Activated CD4-positive, CD25-positive, alpha-beta regulatory T cell treated with anti-CD3 and anti-CD28 coated beads, Interleukin-2, amount 50 U/mL, for 16 hours (primary cell): ENCODE results near the gene SIRT7.

ENCODE experiments used
- DNase-seq: peaks from one replicate; pipeline ENCODE4 v3.0.0-alpha.2; 2020; ENCODE audit warnings: low read depth, low spot score

The SIRT7 gene

GRCh38 chr17:81905993-81906392 lies 12.0 kb downstream of the SIRT7 start:
- no peak for DNase-seq

DNA sequence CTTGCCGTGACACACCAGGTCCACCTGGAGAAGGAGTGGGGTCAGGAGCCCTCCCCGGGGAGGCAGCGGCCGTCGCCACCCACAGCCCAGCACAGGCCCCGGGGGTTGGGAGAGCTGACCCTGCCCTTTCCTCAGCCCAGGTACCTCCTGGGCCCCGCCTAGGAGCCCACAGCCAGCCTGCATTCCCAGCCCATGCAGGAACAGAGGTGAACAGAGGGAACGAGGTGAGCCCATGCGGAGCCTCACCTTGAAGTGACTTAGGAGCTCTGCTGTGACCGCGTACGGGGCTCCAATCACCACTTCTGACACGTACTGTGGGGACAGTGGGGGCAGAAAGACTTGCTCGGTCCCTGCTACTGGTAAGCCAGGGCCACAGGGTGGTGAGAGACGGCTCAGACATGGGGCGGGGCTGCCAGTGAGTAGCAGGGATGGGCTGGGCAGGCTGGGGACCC lies 12.5 kb downstream of the SIRT7 start:
- no peak for DNase-seq

DNA sequence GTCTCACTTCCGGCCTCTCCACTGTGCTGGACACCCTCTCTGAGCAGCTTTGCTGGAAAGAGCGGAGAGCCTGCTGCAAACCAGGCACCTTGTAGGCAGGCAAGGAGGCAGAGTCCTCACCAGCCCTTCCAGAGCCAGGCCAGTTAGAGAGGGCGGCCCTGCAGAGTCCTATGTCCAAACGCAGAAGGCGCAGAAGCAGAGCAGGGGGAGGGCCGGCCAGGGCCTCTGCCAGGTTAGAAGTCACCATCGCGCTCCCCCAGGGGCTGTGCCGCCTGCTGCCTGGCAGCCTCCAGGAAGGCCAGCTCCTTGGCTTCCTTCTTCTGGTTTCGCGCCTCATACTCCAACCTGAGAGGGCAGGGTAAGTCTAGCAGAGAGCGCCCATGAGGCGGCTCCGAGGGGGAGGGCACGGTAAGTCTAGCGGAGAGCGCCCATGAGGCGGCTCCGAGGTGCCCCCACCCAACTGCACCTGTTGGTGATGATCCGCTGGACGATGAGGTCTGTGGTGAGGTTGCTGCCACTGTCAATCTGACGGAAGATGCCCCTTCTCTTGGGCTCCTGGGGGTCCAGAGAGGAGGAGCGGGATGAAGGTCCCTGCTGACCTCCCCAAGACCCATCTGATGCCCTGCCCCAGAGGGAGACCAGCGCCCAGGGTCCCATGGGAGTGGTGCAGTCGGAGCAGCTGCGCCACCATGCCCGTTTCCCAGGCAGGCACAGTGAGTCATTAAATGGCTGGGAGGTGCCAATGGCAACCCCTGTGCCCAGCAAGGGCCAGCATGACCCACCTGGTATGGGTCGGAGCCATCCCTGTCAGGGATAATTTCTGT lies 13.2 kb downstream of the SIRT7 start:
- no peak for DNase-seq

GRCh38 chr17:81903896-81904599 lies 13.9 kb downstream of the SIRT7 start:
- DNase-seq, result no peak

GRCh38 chr17:81903415-81903831 lies 14.6 kb downstream of the SIRT7 start:
- no peak for DNase-seq

DNA sequence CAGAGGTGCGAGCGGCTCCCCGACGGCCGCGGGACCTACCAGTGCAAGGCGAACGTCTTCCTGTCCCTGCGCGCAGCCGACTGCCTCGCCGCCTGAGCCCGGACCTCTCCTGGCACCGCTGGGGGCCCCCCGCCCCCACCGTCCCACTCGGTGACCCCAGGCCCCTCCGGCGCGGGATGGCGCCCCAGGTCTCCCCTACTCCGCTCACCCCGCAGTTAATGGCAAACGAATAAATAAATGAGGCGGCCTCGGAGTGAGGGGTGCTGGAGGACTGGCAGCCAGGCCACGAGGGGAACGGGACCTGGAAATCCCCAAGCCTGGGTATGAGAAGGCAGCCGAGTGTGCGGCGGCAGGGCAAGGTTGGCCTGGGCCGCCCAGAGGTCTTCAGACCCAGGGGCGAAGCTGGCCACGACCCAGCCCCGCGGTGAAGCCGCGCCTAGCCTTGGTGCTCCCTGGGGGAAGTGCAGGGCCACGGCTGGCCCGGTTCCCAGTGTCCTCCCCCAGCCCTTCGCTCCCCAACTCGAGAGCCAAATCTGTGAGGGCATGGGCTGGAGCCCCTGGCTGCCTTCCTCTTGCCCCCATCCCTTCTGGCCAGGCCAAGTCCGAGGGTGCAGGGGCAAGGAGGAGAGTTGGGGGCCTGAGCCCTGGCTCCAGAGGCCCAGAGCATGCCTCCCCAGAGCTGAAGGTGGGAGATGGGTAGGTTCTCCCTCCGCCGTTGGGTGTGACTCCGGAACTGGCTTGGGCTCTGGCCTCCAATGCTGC lies 15.1 kb downstream of the SIRT7 start:
- no peak for DNase-seq

- no peak for DNase-seq
Measured at GRCh38 chr17:81902023-81902652, 15.8 kb downstream of the SIRT7 start, which contains the start of gene NPB. TSS of gene NPB (plus strand) at chr17:81902238. CDS start at chr17:81902278, 40 bp downstream.

DNA sequence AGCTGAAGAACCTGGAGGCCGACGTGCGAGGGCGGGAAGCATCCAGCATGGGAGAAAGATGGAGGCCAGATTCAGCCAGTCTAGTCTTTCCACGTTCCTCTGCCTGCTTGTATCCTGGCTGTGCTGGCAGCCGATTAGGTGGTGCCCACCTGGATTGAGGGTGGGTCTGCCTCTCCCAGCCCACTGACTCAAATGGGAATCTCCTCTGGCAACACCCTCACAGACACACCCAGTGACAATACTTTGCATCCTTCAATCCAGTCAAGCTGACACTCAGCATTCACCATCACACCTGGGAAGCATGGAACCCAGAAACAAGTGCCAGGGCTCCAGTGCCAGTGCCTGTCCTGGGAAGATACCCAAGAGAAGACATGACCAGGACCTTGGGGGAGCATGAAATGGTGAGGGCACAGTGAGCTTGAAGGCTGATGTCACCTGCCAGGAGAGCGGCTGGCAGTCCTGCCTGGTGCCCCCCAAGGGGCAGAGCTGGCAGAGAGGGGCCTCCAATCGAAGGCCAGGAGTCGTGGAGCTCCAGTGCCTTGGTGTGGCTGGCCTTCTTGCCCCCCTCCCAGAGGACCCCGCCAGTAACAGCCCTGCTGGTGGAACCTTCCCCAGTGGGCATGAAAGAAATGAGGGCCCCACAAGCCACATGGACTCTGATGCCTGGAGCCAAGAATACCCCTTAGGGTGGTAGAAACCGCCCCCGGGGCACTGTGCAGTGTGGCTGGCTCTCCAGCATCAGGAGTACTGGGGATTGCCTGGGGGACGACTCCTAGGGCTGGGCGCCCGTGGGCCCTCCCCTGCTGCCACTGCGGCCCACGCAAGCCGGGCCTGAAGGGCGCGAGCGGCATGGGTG lies 16.6 kb downstream of the SIRT7 start:
- DNase-seq, result no peak

DNA sequence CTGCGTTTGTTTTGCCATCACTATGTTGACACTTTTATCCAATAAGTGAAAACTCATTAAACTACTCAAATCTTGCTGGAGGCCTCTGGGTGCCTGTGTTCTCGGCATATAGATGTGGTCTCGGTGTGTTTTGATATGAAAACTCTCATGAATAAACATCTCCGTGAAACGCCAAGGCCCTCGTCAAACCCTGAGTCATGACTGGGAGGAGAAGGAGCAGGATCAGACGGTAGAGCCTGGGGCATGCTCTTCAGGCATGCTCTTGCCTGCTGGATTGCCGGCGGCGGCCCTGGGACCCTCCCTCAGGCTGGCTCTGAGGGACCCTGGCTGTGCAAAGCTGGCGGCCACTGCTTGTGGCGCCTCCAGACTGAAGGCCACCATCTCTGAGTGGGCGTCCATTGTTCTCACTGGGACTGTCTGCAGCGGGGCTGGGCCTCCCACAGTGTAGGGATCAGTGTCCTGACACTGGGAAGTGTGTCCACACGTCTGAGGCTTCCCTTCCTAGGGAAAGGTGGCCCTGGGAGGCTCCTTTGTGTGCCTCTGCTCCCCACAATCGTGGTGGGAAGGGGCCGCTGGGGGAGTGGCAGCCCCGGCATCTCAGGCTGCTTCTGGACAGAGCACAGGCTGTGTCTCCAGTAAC lies 17.7 kb downstream of the SIRT7 start:
- no peak for DNase-seq

- no peak for DNase-seq
Measured at GRCh38 chr17:81899514-81900166, 18.3 kb downstream of the SIRT7 start.

DNA sequence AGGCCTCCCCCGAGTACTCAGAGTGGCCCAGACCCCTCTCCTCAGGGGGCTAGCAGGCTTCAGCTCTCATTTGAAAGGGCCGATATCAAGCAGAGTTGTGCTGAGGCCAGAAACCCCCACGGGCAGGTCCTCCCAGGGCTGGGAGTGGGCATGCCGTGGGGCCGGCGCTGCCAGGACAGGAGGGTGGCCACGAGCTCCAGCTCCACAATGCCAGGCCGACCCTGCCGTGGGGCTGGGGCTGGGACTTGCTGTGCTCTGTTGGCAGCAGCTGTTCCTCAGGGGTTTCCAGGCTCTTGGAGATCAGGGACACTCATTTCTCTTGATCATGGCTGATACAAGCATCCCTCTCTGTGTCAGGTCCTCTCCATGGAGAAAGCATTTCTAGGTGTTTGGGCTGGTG lies 19.1 kb downstream of the SIRT7 start:
- no peak for DNase-seq

DNA sequence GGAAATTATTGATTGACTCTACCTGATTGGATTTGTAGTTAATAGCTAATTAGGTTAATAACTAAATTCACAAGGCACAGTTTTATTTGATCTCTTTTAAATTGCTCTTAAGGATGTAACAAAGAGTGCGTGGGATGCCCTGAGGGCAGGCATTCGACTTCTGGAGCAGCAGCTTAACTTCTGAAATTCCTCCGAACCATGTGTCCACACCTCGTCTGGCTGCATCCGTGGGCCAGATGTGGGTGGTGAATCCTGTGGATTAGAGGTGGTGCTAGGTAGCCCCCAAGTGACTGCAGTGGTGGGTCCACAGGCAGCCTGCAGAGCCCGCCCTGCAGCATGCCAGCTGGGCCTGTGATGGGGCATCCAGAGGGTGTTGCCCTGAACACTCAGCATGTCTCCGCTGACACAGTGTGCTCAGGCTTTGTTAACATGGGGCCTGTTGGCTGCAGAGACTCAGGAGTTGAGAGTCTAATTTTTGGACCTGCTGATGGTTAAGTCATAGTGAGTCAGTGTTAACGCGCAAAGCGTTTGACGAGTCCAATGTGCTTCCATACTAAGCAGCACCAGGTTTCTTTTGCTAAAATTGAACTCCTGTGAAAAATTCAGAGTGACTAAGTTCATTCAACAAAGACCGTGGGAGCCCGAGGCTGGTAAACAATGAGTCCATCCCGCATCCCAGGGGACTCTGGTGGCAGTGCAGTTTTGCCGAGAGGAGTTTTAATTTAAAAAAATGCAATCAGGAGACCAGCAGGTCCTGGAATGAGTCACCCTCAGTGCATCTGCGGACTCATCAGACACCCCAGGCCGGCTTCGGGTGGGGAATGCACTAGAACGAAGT lies 19.7 kb downstream of the SIRT7 start:
- DNase-seq, result no peak

GRCh38 chr17:81895400-81895799 lies 22.6 kb downstream of the SIRT7 start:
- no peak for DNase-seq

- DNase-seq, result no peak
Measured at GRCh38 chr17:81891303-81891552, 26.7 kb downstream of the SIRT7 start.

DNA sequence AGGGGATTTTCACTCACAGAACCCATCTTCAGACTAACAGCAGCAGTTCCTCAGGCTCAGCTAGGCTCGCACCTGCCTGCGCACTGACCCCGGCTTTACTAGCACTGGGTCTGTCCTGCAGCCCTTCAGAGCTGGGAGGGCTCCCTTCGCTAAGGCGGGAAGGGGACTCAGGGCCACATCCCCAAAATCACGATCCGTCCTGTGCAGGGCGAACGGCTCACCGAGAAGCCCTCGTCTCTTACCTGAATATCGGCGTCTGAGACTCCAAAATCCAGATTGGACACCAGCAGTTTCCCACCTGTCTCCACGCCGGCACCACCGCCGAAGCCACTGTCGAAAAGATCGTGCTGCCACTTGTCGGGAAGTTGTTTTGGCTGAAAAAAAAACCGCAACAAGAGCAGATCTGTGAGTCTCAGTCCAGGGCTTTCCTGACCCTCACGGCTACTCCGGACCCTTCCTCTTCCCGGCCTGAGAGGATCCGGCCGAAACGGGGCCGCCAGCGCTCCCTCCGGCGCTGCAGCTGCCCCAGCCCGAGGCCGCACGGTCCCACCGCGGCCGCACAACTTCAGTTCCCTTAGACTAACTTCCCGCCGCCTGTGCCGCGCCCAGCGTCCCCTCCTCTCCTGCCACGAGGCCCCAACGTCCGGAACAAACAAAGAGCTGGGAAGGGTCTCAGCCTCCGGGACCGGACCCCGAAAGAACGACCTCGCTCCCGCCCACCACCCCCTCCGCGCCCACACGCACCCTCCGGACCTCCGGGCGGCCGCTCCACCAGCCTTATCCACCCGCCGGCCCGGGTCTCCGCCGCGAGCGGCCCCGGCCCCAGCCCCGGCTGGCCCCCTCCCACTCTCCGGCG lies 27.3 kb downstream of the SIRT7 start:
- DNase-seq, result no peak

- DNase-seq, result no peak
Measured at GRCh38 chr17:81889602-81890001, 28.4 kb downstream of the SIRT7 start.

DNA sequence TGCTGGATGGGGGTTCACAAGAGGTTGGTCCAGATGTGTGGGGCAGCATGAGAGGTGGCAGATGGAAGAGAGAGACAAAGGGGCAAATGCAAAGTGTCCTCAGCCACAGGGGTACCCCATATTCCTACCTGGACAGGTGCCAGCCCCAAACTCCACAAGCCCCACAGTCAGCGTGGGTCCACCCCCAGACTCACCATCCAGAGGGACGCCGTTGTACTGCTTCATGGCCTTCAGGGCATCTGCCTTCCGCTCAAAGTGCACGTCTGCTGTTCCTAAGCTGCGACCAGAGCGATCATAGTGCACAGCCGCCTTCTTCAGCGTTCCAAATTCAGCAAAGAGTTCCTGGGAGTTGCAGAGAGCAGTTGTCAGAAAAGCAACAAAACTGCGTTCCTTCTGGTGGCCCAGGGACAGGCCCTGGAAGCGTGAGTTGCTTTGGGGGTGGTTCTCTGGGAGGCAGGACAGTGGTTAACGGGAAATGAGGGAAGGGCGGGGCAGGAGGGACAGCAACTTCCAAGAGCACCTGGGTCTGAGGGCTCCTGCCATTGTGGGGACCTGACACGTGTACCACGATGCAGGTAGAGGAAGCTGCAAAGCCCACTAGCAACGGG lies 28.9 kb downstream of the SIRT7 start:
- DNase-seq, result no peak
